Calu3 (cell line): ENCODE measurements around the gene CCIN. TPM values are rescaled to one million over a fixed set of nuclear protein-coding genes. Genes with fewer than 3 reads are reported as not detected.

Source experiments
- BruUV-seq: library from RNA; stranded (reverse); fragments of 400-500 nt; replicated peaks from 2 replicates; lab custom pipeline; 2021; lab: Mats Ljungman, UMichigan
- CTCF ChIA-PET: fragments of 300-600 bp; sonication (Branson Sonifier 250); formaldehyde crosslinking; loops from one replicate; lab custom pipeline; 2022; ENCODE audit warnings: antibody characterized with exemption; lab: Charles Lee
- DNase-seq: peaks from one replicate; pipeline ENCODE4 v3.0.0; 2022
- H3K27ac Mint-ChIP-seq: one replicate; pipeline ENCODE4 v1.8.0; 2022; ENCODE audit warnings: mixed read lengths; ENCODE audit not compliant: unreplicated experiment
- H3K27me3 Mint-ChIP-seq: one replicate; pipeline ENCODE4 v1.8.0; 2022; ENCODE audit warnings: mixed read lengths; ENCODE audit not compliant: unreplicated experiment
- H3K36me3 Mint-ChIP-seq: one replicate; pipeline ENCODE4 v1.8.0; 2022; ENCODE audit warnings: mild to moderate bottlenecking, moderate library complexity, mixed read lengths; ENCODE audit not compliant: insufficient read depth, unreplicated experiment
- H3K4me1 Mint-ChIP-seq: one replicate; pipeline ENCODE4 v1.8.0; 2022; ENCODE audit warnings: mild to moderate bottlenecking, low read depth, mixed read lengths; ENCODE audit not compliant: unreplicated experiment
- H3K4me3 Mint-ChIP-seq: one replicate; pipeline ENCODE4 v1.8.0; 2022; ENCODE audit warnings: mild to moderate bottlenecking, low read depth, moderate library complexity, mixed read lengths; ENCODE audit not compliant: unreplicated experiment
- H3K9me3 Mint-ChIP-seq: one replicate; pipeline ENCODE4 v1.8.0; 2022; ENCODE audit warnings: low read depth, mixed read lengths; ENCODE audit not compliant: unreplicated experiment
- intact Hi-C: fragments of 100-400 bp; cut with micrococcal nuclease; formaldehyde crosslinking; loops from one replicate; pipeline ENCODE4 v1.10.0; 2022; ENCODE audit not compliant: unreplicated experiment
- total RNA-seq: library from RNA; stranded (reverse); gene quantifications from 2 replicates; pipeline ENCODE4 v1.2.3, GENCODE V29; 2022
- TF ChIP-seq, protein P1 (sequence below): fragments of 200-600 bp; IDR thresholded peaks from one replicate; pipeline ENCODE4 v1.8.0; 2022; ENCODE audit warnings: antibody characterized with exemption; ENCODE audit not compliant: unreplicated experiment

The CCIN gene
- total RNA-seq, 1 experiment from 2014 or later: not detected

GRCh38 chr9:36135741-36136271, 33.4 kb upstream of the CCIN start:
- Mint-ChIP-seq H3K27ac (no peak overlapping the region), H3K4me3 (peak overlapping the region; percentile 52)
- no TSS peak for BruUV-seq

GRCh38 chr9:36136272-36136893, 32.8 kb upstream of the CCIN start, which contains the start of gene GLIPR2:
Gene GLIPR2, plus strand, starts transcription at chr9:36136733. Its CDS starts 46 bp downstream, at chr9:36136779.
- Mint-ChIP-seq H3K36me3 (peaks cover 6% of the 10 kb centered on the region), H3K4me1 (peaks cover 8% of the 10 kb centered on the region), H3K4me3 (peak within 1 kb of the TSS; percentile 75), H3K9me3 (no peaks in the 10 kb centered on the region), H3K27ac (no peak within 1 kb of the TSS), H3K27me3 (peaks cover 24% of the 10 kb centered on the region)
- TF ChIP-seq, protein P1, sequence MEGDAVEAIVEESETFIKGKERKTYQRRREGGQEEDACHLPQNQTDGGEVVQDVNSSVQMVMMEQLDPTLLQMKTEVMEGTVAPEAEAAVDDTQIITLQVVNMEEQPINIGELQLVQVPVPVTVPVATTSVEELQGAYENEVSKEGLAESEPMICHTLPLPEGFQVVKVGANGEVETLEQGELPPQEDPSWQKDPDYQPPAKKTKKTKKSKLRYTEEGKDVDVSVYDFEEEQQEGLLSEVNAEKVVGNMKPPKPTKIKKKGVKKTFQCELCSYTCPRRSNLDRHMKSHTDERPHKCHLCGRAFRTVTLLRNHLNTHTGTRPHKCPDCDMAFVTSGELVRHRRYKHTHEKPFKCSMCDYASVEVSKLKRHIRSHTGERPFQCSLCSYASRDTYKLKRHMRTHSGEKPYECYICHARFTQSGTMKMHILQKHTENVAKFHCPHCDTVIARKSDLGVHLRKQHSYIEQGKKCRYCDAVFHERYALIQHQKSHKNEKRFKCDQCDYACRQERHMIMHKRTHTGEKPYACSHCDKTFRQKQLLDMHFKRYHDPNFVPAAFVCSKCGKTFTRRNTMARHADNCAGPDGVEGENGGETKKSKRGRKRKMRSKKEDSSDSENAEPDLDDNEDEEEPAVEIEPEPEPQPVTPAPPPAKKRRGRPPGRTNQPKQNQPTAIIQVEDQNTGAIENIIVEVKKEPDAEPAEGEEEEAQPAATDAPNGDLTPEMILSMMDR: no peak
- no TSS peak for BruUV-seq
- CTCF ChIA-PET: no interaction called here
- peak; percentile 23 for DNase-seq
- intact Hi-C loops: no loop called here

More at GRCh38 chr9:36135741-36136271, 33.4 kb upstream of the CCIN start:
- peaks cover 6% of the 10 kb centered on the region for H3K36me3 Mint-ChIP-seq
- DNase-seq: no peak
- peaks cover 24% of the 10 kb centered on the region for H3K27me3 Mint-ChIP-seq
- intact Hi-C loops: no loop called here
- no peaks in the 10 kb centered on the region for H3K9me3 Mint-ChIP-seq
- peaks cover 8% of the 10 kb centered on the region for H3K4me1 Mint-ChIP-seq
- TF ChIP-seq, protein P1: no peak
- CTCF ChIA-PET: no interaction called here

DNA sequence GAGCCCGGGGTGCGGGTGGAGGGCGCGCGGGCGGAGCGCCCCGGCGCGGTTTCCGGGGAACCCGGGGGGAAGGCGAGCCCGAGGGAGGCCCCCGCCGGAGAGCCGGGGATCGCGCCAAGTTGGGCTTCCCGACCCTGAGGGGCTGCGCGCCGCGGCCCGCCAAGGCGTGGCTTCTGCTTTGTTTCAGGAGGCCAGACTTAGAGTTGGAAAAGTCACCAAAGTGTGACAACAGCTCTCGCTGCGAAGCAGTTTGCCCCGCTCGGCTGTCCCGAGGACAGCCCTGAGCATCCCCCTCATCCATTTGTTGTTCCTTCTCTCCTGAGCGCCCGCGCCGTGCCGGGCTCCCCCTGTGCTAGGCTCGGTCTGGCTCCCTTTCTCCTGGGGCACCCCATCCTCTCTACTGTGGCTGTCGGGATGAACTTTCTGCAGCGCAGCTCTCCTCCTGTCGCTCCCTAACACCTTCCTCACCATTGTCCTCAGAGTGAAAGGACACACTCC, 32.2 kb upstream of the CCIN start:
- CTCF ChIA-PET: no interaction called here
- no peaks in the 10 kb centered on the region for H3K9me3 Mint-ChIP-seq
- DNase-seq: no peak
- H3K36me3 Mint-ChIP-seq: peaks cover 6% of the 10 kb centered on the region
- TF ChIP-seq, protein P1: no peak
- peaks cover 8% of the 10 kb centered on the region for H3K4me1 Mint-ChIP-seq
- H3K27ac Mint-ChIP-seq: no peak overlapping the region
- BruUV-seq: no TSS peak
- H3K4me3 Mint-ChIP-seq: peak overlapping the region; percentile 75
- peaks cover 24% of the 10 kb centered on the region for H3K27me3 Mint-ChIP-seq
- intact Hi-C loops: no loop called here

- TF ChIP-seq, protein P1: no peak
- H3K4me3 Mint-ChIP-seq: peak overlapping the region; percentile 75
- no TSS peak for BruUV-seq
- peaks cover 8% of the 10 kb centered on the region for H3K4me1 Mint-ChIP-seq
- H3K27me3 Mint-ChIP-seq: peaks cover 24% of the 10 kb centered on the region
- CTCF ChIA-PET: no interaction called here
- no peak for DNase-seq
- no peak overlapping the region for H3K27ac Mint-ChIP-seq
- peaks cover 6% of the 10 kb centered on the region for H3K36me3 Mint-ChIP-seq
- H3K9me3 Mint-ChIP-seq: no peaks in the 10 kb centered on the region
- intact Hi-C loops: no loop called here
These were observed 31.7 kb upstream of the CCIN start for GRCh38 chr9:36137392-36138004.
